Measurements from ENCODE around the gene SKAP2. TPM values are rescaled to one million over a fixed set of nuclear protein-coding genes. Genes with fewer than 3 reads are reported as not detected.
A peak's percentile ranks its signal among the peaks of the same experiment; 100 is the strongest.

The SKAP2 gene
- total RNA-seq, 4 donors from 2014 or later, result 19.3 to 25.2 (median 21.4) TPM

- H3K27ac ChIP-seq, result peak overlapping the region; percentile 75 to 99 (median 90)
- no peak for DNase-seq
- TF ChIP-seq CTCF (IDR thresholded peaks at IDR 0.05) (no peak), POLR2A (IDR thresholded peaks at IDR 0.05) (no peak)
- H3K27me3 ChIP-seq, result peaks cover 0 to 52% (median 0%) of the 10 kb centered on the region in 4 donors
- WGBS, 2 donors, result 30 to 37% methylated on average over 30 to 31 of the region's 34 CpGs
- H3K4me3 ChIP-seq, result peak overlapping the region; percentile 14 to 55 (median 42)
- H3K36me3 ChIP-seq, result no peaks in the 10 kb centered on the region
- intact Hi-C loops (cut with DNase I), result loop anchor here (5.0 kb wide), 1 partner anchor 285 kb away; the partner anchor contains the start of gene HOXA5
- peaks cover 0 to 80% (median 4%) of the 10 kb centered on the region in 3 donors for H3K4me1 ChIP-seq
- H3K9me3 ChIP-seq, result no peaks in the 10 kb centered on the region
These were observed 6.7 kb downstream of the SKAP2 start for GRCh38 chr7:26857506-26858240.

- Histone ChIP-seq H3K27me3 (peaks cover 0 to 52% (median 0%) of the 10 kb centered on the region in 4 donors), H3K4me3 (peak overlapping the region; percentile 14 to 55 (median 42)), H3K36me3 (peaks cover 0 to 2% (median 0%) of the 10 kb centered on the region in 3 donors), H3K27ac (peak overlapping the region; percentile 75 to 99 (median 90)), H3K4me1 (peaks cover 0 to 75% (median 4%) of the 10 kb centered on the region in 3 donors), H3K9me3 (no peaks in the 10 kb centered on the region)
- TF ChIP-seq POLR2A (IDR thresholded peaks at IDR 0.05), result no peak
- no peak for TF ChIP-seq CTCF (IDR thresholded peaks at IDR 0.05)
- DNase-seq, result no peak
- 26 to 39% methylated on average over 4 of the region's 4 CpGs for WGBS, 2 donors
- intact Hi-C loops (cut with DNase I), result loop anchor here (5.0 kb wide), 1 partner anchor 285 kb away; the partner anchor contains the start of gene HOXA5
These were observed 7.3 kb downstream of the SKAP2 start for GRCh38 chr7:26857170-26857505.

GRCh38 chr7:26856176-26856985 lies 8.0 kb downstream of the SKAP2 start:
- Histone ChIP-seq H3K27me3 (peaks cover 0 to 52% (median 0%) of the 10 kb centered on the region in 4 donors), H3K9me3 (no peaks in the 10 kb centered on the region), H3K4me1 (peaks cover 0 to 70% (median 4%) of the 10 kb centered on the region in 3 donors), H3K27ac (peak overlapping the region; percentile 28 to 99 (median 90)), H3K36me3 (peaks cover 0 to 8% (median 0%) of the 10 kb centered on the region in 3 donors), H3K4me3 (peak overlapping the region in 3 of 4 donors; percentile 19 to 42 (median 24))
- 20 to 21% methylated on average over 3 of the region's 3 CpGs for WGBS, 2 donors
- intact Hi-C loops (cut with DNase I), result loop anchor here (5.0 kb wide), 1 partner anchor 286 kb away; the partner anchor contains the start of gene HOXA5
- DNase-seq, result no peak
- TF ChIP-seq POLR2A (IDR thresholded peaks at IDR 0.05) (no peak), CTCF (IDR thresholded peaks at IDR 0.05) (no peak)

GRCh38 chr7:26854876-26855855 lies 9.2 kb downstream of the SKAP2 start:
- peak overlapping the region in 2 of 4 donors; percentile 20 to 24 for H3K4me3 ChIP-seq
- no peaks in the 10 kb centered on the region for H3K9me3 ChIP-seq
- H3K27me3 ChIP-seq, result peaks cover 0 to 41% (median 0%) of the 10 kb centered on the region in 4 donors
- peaks cover 0 to 11% (median 0%) of the 10 kb centered on the region in 3 donors for H3K36me3 ChIP-seq
- intact Hi-C loops (cut with DNase I), result loop anchor here (5.0 kb wide), 1 partner anchor 287 kb away; the partner anchor contains the start of gene HOXA5
- peaks cover 0 to 58% (median 4%) of the 10 kb centered on the region in 3 donors for H3K4me1 ChIP-seq
- TF ChIP-seq CTCF (IDR thresholded peaks at IDR 0.05) (no peak), POLR2A (IDR thresholded peaks at IDR 0.05) (no peak)
- WGBS, 2 donors, result 35 to 44% methylated on average over 1 of the region's 1 CpG
- H3K27ac ChIP-seq, result peak overlapping the region in 3 of 4 donors; percentile 82 to 99 (median 98)
- no peak for DNase-seq
